Measurements from ENCODE around the gene CCNA2. TPM values are rescaled to one million over a fixed set of nuclear protein-coding genes. Genes with fewer than 3 reads are reported as not detected.

CCNA2 gene
- total RNA-seq, 1 donor from 2014 or later, result 2.5 TPM

DNA sequence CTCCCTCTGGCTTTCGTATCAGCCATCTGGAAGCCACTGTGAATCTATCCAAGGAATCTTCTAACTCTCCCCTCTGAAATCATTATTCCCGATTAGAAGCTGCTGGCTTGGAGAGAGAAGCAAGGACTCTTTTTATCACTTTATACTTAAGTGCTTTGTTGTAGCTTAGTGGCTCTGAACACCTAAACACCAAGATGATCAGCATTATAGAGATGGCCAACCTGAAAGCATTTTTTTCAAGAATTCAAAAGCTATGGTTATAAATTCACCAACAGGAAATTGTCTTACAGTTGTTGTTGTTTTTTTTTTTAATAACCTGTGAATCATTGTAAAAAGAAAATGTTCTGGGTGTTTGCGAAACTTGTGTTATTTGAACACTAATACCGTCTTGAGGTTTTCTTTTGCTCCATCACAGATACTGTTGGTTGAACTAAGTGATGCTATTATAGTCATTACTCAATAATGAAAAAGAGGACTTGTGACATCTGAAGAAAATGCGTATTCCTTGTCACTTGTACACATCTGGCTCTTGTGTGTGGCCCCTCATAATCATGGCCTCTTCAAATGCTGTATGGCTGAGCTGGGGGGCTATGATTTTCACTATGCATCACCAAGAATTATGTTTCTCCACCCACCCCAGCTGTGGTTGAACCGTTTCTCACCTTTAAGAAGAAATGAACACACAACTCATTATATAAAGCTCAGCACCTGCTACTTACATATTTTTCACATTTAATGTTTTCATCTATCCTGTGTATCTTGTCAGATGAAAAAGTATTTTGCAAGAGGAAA, 46.9 kb downstream of the CCNA2 start:
- no peak for DNase-seq (ENCODE audit: low read depth)

DNA sequence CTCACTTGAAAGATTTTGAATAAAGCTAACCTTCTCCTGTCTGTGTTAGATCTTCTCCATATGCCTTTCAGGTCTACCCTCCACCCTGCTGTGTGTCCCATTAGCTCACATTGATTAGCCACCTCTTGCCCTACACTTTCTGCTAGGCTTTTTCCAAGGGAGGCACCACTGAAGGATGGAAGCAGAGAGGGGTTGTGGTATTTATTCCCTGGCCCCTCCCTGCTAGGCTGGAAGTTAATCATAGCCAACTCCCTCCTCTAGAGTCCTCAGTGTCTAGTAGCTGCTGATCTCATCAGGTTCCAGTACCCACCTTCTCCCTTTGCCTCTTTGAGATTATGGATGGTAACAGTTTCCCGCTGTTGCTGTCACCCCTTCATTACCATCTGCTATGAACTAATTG, 49.8 kb downstream of the CCNA2 start:
- DNase-seq (ENCODE audit: low read depth), result no peak

DNA sequence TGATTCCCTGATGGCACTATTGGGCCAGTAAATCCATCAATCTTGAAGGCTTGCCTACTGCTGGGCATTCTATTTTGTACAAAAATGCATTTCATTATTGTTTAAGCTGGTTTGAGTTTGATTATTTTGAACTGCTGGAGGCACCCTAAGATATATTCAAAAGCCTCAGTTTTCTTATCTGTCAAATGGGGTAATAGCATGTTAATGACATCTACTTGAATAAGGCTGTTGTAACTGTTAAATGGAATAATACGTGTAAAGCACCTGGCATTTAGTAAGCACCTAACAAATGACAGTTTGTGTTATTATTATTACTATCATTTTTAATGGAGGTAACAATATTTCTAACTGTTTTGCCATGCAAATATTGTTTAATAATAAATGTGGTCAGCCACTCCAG, 51.8 kb downstream of the CCNA2 start:
- no peak for DNase-seq (ENCODE audit: low read depth)

DNA sequence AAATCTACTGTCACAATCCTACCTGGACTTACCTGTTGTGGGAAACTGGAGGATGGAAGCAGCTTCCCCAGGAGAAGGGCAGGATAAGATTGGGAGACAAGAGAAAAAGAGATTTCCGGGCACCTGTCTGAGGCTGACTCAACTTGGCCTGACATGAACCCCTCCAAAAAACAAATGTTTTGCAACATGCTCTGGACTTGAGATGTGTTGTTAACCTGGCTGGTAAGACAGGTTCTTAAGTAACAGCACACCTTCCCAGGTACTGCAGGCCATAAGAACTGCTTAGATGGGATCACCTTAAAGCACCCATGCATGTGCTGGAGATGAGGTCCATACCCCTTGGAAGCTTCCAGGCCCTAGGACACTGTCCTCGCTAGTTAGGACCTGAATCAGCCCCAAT, 54.3 kb downstream of the CCNA2 start:
- no peak for DNase-seq (ENCODE audit: low read depth)

DNA sequence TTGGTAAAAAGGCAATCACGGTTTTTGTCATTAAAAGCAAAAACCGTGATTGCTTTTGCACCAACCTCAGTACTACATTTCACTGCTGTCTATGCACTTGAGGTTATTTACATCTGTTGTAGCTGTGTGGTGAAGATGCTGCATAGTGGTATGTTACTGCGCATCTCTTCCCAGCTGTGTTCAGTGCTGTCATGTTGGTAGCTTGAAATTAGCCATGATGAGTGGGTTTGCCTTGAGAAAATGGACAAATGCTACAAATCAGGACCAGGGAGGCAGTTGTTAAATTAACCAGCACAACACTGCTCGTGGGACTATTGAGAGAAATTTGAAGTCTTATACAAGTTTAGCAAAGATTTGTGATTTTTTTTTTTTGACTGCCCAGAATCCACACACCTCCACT, 56.5 kb downstream of the CCNA2 start:
- DNase-seq (ENCODE audit: low read depth), result no peak

Other genes with a start within 250 kb of the CCNA2 start
- gene ANXA5, start 126.9 kb downstream of the CCNA2 start, total RNA-seq, result 419 and 635 TPM in 2 replicates
- 0.30 and 0.69 TPM in 2 replicates for gene SMIM43, start 58.7 kb downstream of the CCNA2 start, total RNA-seq
- 18.1 and 38.6 TPM in 2 replicates for gene EXOSC9, start 22.6 kb downstream of the CCNA2 start, total RNA-seq
- 27.3 and 31.6 TPM in 2 replicates for gene BBS7, start 46.6 kb upstream of the CCNA2 start, total RNA-seq
- not detected in 2 replicates for gene TRPC3, start 128.2 kb upstream of the CCNA2 start, total RNA-seq

Data from renal cortical epithelial cell (primary cell).